GM13976 (cell line): ENCODE data around the gene F13A1.

ENCODE experiments used
- DNase-seq: peaks from one replicate; pipeline ENCODE4 v3.0.0; 2012; ENCODE audit warnings: low spot score
- in situ Hi-C: fragments of 300-500 bp; cut with MboI; formaldehyde crosslinking; loops from one replicate; pipeline ENCODE4 v1.12.0; 2022; ENCODE audit warnings: low sequenced_read_pairs, mixed read lengths, inconsistent platforms; ENCODE audit not compliant: unreplicated experiment
- TF ChIP-seq, protein P1 (sequence below): IDR thresholded peaks from 2 replicates; pipeline ENCODE4 v1.5.1; 2012; ENCODE audit warnings: borderline replicate concordance, mild to moderate bottlenecking; ENCODE audit not compliant: insufficient read depth; ENCODE audit errors: extremely low read depth, missing control alignments, control extremely low read depth

The F13A1 gene

DNA sequence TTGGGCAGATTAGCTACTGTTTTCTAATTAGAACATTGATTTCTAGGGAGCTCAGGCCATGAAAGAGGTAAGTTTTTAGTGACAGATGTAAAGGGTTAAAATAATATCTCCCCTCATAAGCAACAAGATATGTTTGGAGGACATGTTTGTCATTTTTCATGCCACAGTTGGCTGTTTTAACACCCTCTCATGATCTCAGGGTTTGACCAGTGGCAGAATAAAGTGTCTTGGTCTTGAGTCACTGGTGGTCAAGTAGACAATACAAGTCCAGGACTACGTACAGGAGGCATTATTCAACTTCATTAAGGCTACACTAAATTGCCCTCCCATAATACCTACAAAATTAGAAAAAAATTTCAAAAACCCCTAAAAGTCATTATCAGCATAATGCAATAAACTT, 92.6 kb downstream of the F13A1 start:
- in situ Hi-C loops = no loop called here
- TF ChIP-seq, protein P1, sequence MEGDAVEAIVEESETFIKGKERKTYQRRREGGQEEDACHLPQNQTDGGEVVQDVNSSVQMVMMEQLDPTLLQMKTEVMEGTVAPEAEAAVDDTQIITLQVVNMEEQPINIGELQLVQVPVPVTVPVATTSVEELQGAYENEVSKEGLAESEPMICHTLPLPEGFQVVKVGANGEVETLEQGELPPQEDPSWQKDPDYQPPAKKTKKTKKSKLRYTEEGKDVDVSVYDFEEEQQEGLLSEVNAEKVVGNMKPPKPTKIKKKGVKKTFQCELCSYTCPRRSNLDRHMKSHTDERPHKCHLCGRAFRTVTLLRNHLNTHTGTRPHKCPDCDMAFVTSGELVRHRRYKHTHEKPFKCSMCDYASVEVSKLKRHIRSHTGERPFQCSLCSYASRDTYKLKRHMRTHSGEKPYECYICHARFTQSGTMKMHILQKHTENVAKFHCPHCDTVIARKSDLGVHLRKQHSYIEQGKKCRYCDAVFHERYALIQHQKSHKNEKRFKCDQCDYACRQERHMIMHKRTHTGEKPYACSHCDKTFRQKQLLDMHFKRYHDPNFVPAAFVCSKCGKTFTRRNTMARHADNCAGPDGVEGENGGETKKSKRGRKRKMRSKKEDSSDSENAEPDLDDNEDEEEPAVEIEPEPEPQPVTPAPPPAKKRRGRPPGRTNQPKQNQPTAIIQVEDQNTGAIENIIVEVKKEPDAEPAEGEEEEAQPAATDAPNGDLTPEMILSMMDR = no peak

DNA sequence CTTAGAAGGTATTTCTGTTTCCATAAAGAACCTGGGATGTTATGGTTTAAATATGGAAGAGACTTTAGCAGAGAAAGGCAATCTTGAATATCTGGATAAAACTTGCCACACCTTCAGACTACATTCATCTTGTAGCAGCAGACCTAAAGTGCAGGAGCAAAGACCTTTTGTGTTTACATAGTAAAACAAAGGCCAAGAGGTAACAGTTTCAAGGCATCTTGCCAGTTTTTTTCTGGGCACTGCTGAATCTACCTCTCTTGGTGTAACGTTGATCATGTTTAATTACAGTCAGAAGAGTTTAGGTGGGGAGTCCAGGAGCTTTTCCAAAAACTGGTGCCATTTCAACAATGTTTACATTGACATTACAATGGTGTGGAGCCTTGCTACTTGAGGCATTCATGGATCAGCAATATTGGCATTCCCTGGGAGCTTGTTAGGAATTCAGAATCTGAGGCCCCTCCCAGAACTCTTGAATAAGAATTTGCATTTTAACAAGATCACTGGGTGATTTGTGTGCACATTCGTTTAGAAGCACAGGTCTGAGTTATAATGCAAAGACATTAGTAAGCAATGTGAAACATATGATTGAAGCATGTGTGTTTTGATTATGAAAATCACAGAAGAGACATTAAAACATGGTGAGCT, 94.5 kb downstream of the F13A1 start:
- DNase-seq = no peak
- in situ Hi-C loops = no loop called here
- TF ChIP-seq, protein P1 = no peak

More for the DNA sequence above, 92.6 kb downstream of the F13A1 start:
- no peak for DNase-seq

DNA sequence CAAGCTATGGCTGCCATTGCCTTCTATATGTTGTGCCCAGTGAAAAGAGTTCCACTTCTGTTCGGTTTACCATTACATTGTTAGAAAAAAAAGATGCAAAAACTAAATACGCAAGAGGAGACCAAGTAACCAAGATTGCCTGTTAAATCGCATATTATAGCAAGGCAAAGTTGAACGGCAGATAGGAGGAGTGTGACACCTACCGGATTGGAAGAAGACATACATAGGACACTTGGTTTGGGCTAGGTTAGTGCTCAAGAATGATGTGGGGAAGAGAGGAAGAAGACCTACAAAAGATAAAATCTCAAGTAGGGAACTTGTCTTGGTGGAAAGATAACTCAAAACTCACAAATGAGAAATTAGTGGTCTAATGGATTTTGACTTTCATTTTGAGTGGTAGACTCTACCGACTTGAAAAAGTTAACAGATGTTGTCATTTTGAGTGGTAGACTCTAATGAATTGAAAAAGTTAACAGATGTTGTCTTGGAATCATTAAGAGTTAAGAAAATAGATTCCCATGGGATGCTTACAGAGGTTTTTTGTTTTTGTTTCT, 95.5 kb downstream of the F13A1 start:
- DNase-seq = no peak
- in situ Hi-C loops = no loop called here
- TF ChIP-seq, protein P1 = no peak

DNA sequence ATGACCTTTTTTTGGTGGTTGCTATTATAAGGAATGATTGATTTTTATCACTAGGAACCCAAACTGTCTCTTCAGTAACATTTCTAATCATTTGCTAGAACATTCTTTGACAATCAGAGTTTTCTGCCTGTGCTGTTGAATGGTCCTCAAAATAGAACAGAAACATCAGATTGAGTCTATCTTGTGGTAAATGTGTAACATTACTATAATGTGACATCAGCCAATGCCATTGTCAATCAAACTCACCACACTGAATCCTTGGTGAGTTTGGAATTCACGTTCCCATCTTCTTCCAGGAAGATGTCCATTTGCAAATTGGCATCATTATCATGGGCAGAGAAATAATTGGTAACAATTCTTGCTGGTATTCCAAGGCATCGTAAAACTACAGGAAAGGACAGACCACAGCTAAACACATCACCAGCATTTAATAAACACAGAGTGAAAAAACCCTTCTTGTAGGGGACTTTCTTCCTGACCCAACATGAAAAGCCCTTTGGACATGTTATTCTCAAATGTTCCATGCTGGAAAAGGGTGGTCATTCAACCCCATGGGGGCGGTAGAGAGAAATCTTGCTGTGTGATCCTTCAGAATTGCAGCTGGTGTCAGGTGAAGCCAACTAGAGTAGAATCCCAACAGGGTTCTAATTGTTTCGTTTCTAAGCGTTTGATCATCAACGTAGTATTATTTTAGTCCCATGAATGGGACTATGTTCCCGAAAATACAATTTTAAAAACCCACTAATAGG, 98.5 kb downstream of the F13A1 start:
- in situ Hi-C loops = no loop called here
- DNase-seq = no peak

DNA sequence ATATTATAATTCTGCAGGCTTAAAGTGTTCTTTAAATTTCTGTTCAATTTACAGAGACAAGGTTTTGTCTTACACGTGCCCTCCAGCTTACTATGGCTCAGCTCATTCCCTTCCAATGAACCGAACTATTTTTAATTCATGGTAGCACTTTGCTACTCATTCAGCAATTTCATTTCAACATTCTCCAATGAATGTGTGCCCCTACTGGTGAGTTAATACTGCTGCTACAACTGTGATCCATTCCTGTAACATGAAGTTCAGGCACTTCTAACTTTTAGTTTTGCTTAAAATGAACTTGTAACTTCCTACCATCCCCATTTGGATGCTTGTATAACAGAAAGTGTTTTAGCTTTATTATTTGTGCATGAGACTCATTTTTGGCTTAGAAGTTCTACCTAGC, 99.7 kb downstream of the F13A1 start:
- no peak for DNase-seq
- TF ChIP-seq, protein P1 = no peak
- in situ Hi-C loops = no loop called here

More for the DNA sequence above, 98.5 kb downstream of the F13A1 start:
- TF ChIP-seq, protein P1 = no peak

DNA sequence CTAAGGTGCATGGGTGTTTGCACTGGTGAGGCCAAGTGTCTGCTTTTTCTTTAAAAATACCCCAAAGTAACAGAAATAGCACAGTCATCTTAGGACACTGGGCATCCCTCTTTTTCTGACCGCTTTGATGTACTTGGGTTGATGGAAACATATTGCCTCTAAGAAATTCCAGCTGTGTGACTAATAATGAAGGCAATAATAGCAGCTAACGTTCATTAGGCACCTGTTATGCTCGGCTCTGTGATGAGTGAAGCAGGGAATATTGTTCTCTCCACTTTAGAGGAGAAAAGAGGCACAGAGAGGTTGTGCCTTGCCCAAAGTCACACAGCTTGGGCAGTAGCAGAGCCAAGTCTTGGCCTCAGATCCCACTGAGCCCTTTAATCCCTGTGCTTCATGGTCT, 100.7 kb downstream of the F13A1 start:
- TF ChIP-seq, protein P1 = no peak
- in situ Hi-C loops = no loop called here
- no peak for DNase-seq
